GM12878 (cell line): ENCODE data around the gene MBD5. TPM values are rescaled to one million over a fixed set of nuclear protein-coding genes. Genes with fewer than 3 reads are reported as not detected.

ENCODE experiments used
- ATAC-seq: fragments of 200-7000 bp; cut with Tn5 transposase; 3 replicates; pipeline ENCODE4 v1.9.1; 2020; ENCODE audit warnings: mild to moderate bottlenecking, moderate library complexity
- BruUV-seq: library from RNA; stranded (reverse); fragments of 400-500 nt; replicated peaks from 2 replicates; lab custom pipeline; 2021; lab: Mats Ljungman, UMichigan
- CTCF ChIA-PET: fragments of 300-600 bp; sonication (Branson Sonifier 250); formaldehyde crosslinking; extraction: SDS; loops from one replicate; lab custom pipeline; 2021; ENCODE audit warnings: inconsistent platforms; lab: Yijun Ruan, JAX
- POLR2A ChIA-PET: fragments of 350-600 bp; formaldehyde crosslinking; extraction: SDS; loops from one replicate; lab custom pipeline; 2021; ENCODE audit warnings: inconsistent platforms; lab: Charles Lee
- RAD21 ChIA-PET: fragments of 300-600 bp; sonication (Branson Sonifier 250); formaldehyde crosslinking; loops from one replicate; lab custom pipeline; 2023; ENCODE audit warnings: antibody characterized with exemption; ENCODE audit not compliant: unreplicated experiment; lab: Charles Lee
- SMC1A ChIA-PET: fragments of 300-600 bp; sonication (Branson Sonifier 250); formaldehyde crosslinking; loops from one replicate; lab custom pipeline; 2023; ENCODE audit not compliant: unreplicated experiment, uncharacterized antibody; lab: Charles Lee
- DNase-seq: peaks from one replicate; pipeline ENCODE4 v3.0.0-alpha.2; 2011; ENCODE audit warnings: low read depth, low spot score
- FAIRE-seq: peaks from 3 replicates; lab custom pipeline; 2011; peaks lifted over from hg19 to GRCh38; lab: Jason Lieb, UNC
- H2AFZ ChIP-seq: 2 replicates; pipeline ENCODE4 v1.6.0; 2011; ENCODE audit warnings: low read depth, low read length, control low read depth; ENCODE audit not compliant: control insufficient read depth
- H3K27ac ChIP-seq: 2 replicates; pipeline ENCODE4 v1.5.1; 2011; ENCODE audit warnings: control low read depth; ENCODE audit not compliant: control insufficient read depth, insufficient read depth
- H3K27me3 ChIP-seq, 2 experiments: replicated peaks in 1 of 2; 2 replicates each; pipeline versions ENCODE4 v1.6.0 to v1.6.1; 2011; ENCODE audit warnings: low read length in 1 of 2; ENCODE audit not compliant: control insufficient read depth in 2 of 2, insufficient read depth in 2 of 2
- H3K36me3 ChIP-seq, 2 experiments: 2 replicates each; pipeline ENCODE4 v1.5.1; 2011; ENCODE audit warnings: low read length in 1 of 2; ENCODE audit not compliant: control insufficient read depth in 2 of 2, insufficient read depth in 2 of 2
- H3K4me1 ChIP-seq: 2 replicates; pipeline ENCODE4 v1.6.1; 2011; ENCODE audit warnings: mild to moderate bottlenecking, low read length, moderate library complexity, mixed read lengths; ENCODE audit not compliant: control insufficient read depth, insufficient read depth
- H3K4me2 ChIP-seq: 2 replicates; pipeline ENCODE4 v1.6.0; 2011; ENCODE audit warnings: control low read depth; ENCODE audit not compliant: control insufficient read depth, insufficient read depth
- H3K4me3 ChIP-seq: fragments of 200-600 bp; sonication (generic); 2 replicates; pipeline ENCODE4 v1.5.1; 2016
- H3K79me2 ChIP-seq: 2 replicates; pipeline ENCODE4 v1.6.0; 2011; ENCODE audit warnings: low read length; ENCODE audit not compliant: control insufficient read depth, insufficient read depth
- H3K9ac ChIP-seq: 2 replicates; pipeline ENCODE4 v1.8.0; 2011; ENCODE audit warnings: low read length, control low read depth, mixed read lengths; ENCODE audit not compliant: control insufficient read depth, insufficient read depth
- H3K9me3 ChIP-seq: replicated peaks from 3 replicates; pipeline ENCODE4 v1.5.1; 2011; ENCODE audit warnings: mild to moderate bottlenecking, low read length; ENCODE audit not compliant: control insufficient read depth, insufficient read depth
- H4K20me1 ChIP-seq: 2 replicates; pipeline ENCODE4 v1.6.0; 2011; ENCODE audit not compliant: control insufficient read depth, insufficient read depth
- CBX5 ChIP-seq: sonication (generic); IDR thresholded peaks from 2 replicates; pipeline ENCODE4 v1.6.1; 2016; ENCODE audit warnings: low read depth, moderate library complexity, mild to moderate bottlenecking, inconsistent platforms
- FOS ChIP-seq: IDR thresholded peaks from 3 replicates; pipeline ENCODE4 v1.6.1; 2011; ENCODE audit warnings: borderline replicate concordance; ENCODE audit not compliant: insufficient read length; ENCODE audit errors: extremely low read depth
- KAT2A ChIP-seq: conservative IDR thresholded peaks from 2 replicates; pipeline ENCODE4 v1.6.1; 2011; ENCODE audit warnings: low read depth, low read length; ENCODE audit not compliant: control insufficient read depth
- PAX8 ChIP-seq: fragments of 450-650 bp; IDR thresholded peaks from 2 replicates; pipeline ENCODE4 v1.6.1; 2017; ENCODE audit warnings: mild to moderate bottlenecking, moderate library complexity
- PBX3 ChIP-seq: IDR thresholded peaks from 2 replicates; pipeline ENCODE4 v1.6.1; 2011; ENCODE audit warnings: mild to moderate bottlenecking, low read depth, low read length, moderate library complexity; ENCODE audit not compliant: insufficient replicate concordance
- SMARCA5 ChIP-seq: fragments of 450-650 bp; IDR thresholded peaks from 2 replicates; pipeline ENCODE4 v1.6.1; 2017; ENCODE audit warnings: mild to moderate bottlenecking
- SP1 ChIP-seq: IDR thresholded peaks from one replicate; pipeline ENCODE4 v1.6.1; 2011; ENCODE audit warnings: low read depth, low read length
- STAT1 ChIP-seq: fragments of 450-650 bp; conservative IDR thresholded peaks from 2 replicates; pipeline ENCODE4 v1.6.1; 2014; ENCODE audit warnings: antibody characterized with exemption, mild to moderate bottlenecking
- TARDBP ChIP-seq: IDR thresholded peaks from 2 replicates; pipeline ENCODE4 v1.6.1; 2016; ENCODE audit warnings: borderline replicate concordance
- TCF12 ChIP-seq: IDR thresholded peaks from 2 replicates; pipeline ENCODE4 v1.6.1; 2011; ENCODE audit warnings: low read depth, mild to moderate bottlenecking, low read length
- WRNIP1 ChIP-seq: IDR thresholded peaks from 2 replicates; pipeline ENCODE4 v1.6.1; 2011; ENCODE audit warnings: low read depth, low read length, improper control_type of control experiment, borderline replicate concordance
- ZBED1 ChIP-seq: IDR thresholded peaks from 2 replicates; pipeline ENCODE4 v1.6.1; 2016; ENCODE audit warnings: borderline replicate concordance
- WGBS: methylation state at CpG from one replicate; pipeline ENCODE4 v1.1.6; 2016; ENCODE audit warnings: low lambda C conversion rate; ENCODE audit not compliant: insufficient replicate concordance, insufficient coverage; ENCODE audit errors: missing lambda C conversion rate; 5-methylcytosine and 5-hydroxymethylcytosine counted together
- in situ Hi-C: fragments of 300-500 bp; cut with MboI; formaldehyde crosslinking; loops from 9 replicates; pipeline ENCODE4 v1.14.3; 2018; ENCODE audit warnings: mixed read lengths
- intact Hi-C: fragments of 100-400 bp; cut with micrococcal nuclease; formaldehyde crosslinking; loops from one replicate; pipeline ENCODE4 v1.14.2; 2022; ENCODE audit not compliant: unreplicated experiment
- polyA plus RNA-seq, 11 experiments: library from polyadenylated mRNA; depleted of rRNA in 4 of 11; unstranded in 6 of 11; stranded (reverse) in 5 of 11; fragments of >200 nt; fragmentation: Nextera tagmentation in 4 of 11; fragmentation: Illumina TruSeq in 1 of 11; extraction: Ambion mirVana in 4 of 11; extraction: Trizol in 1 of 11; gene quantifications; 1 replicate in 1 of 11; 2 replicates in 10 of 11; pipeline versions ENCODE4 v1.2.1 to v1.2.3, GENCODE V29; 2011 to 2016; ENCODE audit warnings: inconsistent platforms in 2 of 11, missing spikeins in 2 of 11, low read depth in 1 of 11
- total RNA-seq, 4 experiments: library from RNA; depleted of rRNA in 3 of 4; stranded (reverse); fragments of >200 nt in 3 of 4; fragmentation: Illumina TruSeq in 1 of 4; extraction: Trizol in 1 of 4; gene quantifications; 2 replicates each; pipeline versions ENCODE4 v1.2.1 to v1.2.3, GENCODE V29; 2013 to 2021
- TF ChIP-seq, protein P1 (sequence below): IDR thresholded peaks from 2 replicates; pipeline ENCODE4 v1.6.1; 2012; ENCODE audit warnings: low read depth, low read length, improper control_type of control experiment
- TF ChIP-seq, protein P2 (sequence below): IDR thresholded peaks from 2 replicates; pipeline ENCODE4 v1.6.1; 2012; ENCODE audit warnings: low read depth, low read length, improper control_type of control experiment
- TF ChIP-seq, protein P3 (sequence below): fragments of 450-650 bp; IDR thresholded peaks from 2 replicates; pipeline ENCODE4 v1.6.1; 2017; ENCODE audit warnings: mild to moderate bottlenecking, moderate library complexity
- TF ChIP-seq, protein P4 (sequence below): fragments of 450-650 bp; IDR thresholded peaks from 2 replicates; pipeline ENCODE4 v1.6.1; 2017; ENCODE audit warnings: mild to moderate bottlenecking

The MBD5 gene
- total and polyA plus RNA-seq, 10 of the 15 experiments (the other 5 are each of a cell fraction or from before 2014, with no cell fraction given): 7.4 to 58.0 (median 21.2) TPM

DNA sequence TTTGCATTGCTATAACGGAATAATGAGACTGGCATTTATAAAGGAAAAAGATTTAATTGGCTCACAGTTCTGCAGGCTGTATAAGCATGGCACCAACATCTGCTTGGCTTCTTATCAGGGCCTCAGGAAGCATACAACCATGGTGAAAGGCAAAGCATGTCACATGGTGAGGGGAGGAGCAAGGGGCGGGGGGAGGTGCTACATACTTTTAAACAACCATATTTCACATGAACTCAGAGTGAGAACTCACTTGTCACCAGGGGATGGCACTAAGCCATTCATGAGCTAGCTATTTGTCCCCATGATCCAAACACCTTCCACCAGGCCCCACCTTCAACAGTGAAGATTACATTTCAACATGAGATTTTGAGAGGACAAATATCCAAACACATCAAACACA lies 188.7 kb downstream of the MBD5 start:
- H2AFZ ChIP-seq: no peak overlapping the region
- no peak overlapping the region for H3K4me3 ChIP-seq
- H3K9ac ChIP-seq: no peak overlapping the region
- DNase-seq (no peak), ATAC-seq (peak; percentile 79), FAIRE-seq (no peak)
- H3K27me3 ChIP-seq: no peaks in the 10 kb centered on the region
- in situ Hi-C loops (no loop called here), intact Hi-C loops (loop anchor here (10.0 kb wide), 1 partner anchor 295 kb away; no protein-coding TSS in a partner anchor)
- no peaks in the 10 kb centered on the region for H3K79me2 ChIP-seq
- ChIA-PET POLR2A (no interaction called here), SMC1A (interaction anchor here (2.0 kb wide), 1 partner anchor 300 kb away, joined by 8 read pairs; no protein-coding TSS in a partner anchor), RAD21 (no interaction called here), CTCF (no interaction called here)
- no peaks in the 10 kb centered on the region for H3K9me3 ChIP-seq
- H3K4me2 ChIP-seq: no peak overlapping the region
- H3K4me1 ChIP-seq: no peaks in the 10 kb centered on the region
- no peak overlapping the region for H3K27ac ChIP-seq
- no peaks in the 10 kb centered on the region for H3K36me3 ChIP-seq
- no peaks in the 10 kb centered on the region for H4K20me1 ChIP-seq
- WGBS: 100% methylated on average over 2 of the region's 2 CpGs
- no TSS peak for BruUV-seq
- TF ChIP-seq SP1: no peak
- TF ChIP-seq TCF12: no peak
- TF ChIP-seq STAT1: no peak
- TF ChIP-seq WRNIP1: no peak
- TF ChIP-seq, protein P1, sequence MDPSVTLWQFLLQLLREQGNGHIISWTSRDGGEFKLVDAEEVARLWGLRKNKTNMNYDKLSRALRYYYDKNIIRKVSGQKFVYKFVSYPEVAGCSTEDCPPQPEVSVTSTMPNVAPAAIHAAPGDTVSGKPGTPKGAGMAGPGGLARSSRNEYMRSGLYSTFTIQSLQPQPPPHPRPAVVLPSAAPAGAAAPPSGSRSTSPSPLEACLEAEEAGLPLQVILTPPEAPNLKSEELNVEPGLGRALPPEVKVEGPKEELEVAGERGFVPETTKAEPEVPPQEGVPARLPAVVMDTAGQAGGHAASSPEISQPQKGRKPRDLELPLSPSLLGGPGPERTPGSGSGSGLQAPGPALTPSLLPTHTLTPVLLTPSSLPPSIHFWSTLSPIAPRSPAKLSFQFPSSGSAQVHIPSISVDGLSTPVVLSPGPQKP: no peak
- no peak for TF ChIP-seq CBX5
- no peak for TF ChIP-seq FOS
- TF ChIP-seq, protein P2, sequence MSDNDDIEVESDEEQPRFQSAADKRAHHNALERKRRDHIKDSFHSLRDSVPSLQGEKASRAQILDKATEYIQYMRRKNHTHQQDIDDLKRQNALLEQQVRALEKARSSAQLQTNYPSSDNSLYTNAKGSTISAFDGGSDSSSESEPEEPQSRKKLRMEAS: no peak
- no peak for TF ChIP-seq ZBED1
- TF ChIP-seq PAX8: no peak
- TF ChIP-seq, protein P3, sequence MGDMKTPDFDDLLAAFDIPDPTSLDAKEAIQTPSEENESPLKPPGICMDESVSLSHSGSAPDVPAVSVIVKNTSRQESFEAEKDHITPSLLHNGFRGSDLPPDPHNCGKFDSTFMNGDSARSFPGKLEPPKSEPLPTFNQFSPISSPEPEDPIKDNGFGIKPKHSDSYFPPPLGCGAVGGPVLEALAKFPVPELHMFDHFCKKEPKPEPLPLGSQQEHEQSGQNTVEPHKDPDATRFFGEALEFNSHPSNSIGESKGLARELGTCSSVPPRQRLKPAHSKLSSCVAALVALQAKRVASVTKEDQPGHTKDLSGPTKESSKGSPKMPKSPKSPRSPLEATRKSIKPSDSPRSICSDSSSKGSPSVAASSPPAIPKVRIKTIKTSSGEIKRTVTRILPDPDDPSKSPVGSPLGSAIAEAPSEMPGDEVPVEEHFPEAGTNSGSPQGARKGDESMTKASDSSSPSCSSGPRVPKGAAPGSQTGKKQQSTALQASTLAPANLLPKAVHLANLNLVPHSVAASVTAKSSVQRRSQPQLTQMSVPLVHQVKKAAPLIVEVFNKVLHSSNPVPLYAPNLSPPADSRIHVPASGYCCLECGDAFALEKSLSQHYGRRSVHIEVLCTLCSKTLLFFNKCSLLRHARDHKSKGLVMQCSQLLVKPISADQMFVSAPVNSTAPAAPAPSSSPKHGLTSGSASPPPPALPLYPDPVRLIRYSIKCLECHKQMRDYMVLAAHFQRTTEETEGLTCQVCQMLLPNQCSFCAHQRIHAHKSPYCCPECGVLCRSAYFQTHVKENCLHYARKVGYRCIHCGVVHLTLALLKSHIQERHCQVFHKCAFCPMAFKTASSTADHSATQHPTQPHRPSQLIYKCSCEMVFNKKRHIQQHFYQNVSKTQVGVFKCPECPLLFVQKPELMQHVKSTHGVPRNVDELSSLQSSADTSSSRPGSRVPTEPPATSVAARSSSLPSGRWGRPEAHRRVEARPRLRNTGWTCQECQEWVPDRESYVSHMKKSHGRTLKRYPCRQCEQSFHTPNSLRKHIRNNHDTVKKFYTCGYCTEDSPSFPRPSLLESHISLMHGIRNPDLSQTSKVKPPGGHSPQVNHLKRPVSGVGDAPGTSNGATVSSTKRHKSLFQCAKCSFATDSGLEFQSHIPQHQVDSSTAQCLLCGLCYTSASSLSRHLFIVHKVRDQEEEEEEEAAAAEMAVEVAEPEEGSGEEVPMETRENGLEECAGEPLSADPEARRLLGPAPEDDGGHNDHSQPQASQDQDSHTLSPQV: no peak
- TF ChIP-seq PBX3: no peak
- no peak for TF ChIP-seq TARDBP
- TF ChIP-seq, protein P4, sequence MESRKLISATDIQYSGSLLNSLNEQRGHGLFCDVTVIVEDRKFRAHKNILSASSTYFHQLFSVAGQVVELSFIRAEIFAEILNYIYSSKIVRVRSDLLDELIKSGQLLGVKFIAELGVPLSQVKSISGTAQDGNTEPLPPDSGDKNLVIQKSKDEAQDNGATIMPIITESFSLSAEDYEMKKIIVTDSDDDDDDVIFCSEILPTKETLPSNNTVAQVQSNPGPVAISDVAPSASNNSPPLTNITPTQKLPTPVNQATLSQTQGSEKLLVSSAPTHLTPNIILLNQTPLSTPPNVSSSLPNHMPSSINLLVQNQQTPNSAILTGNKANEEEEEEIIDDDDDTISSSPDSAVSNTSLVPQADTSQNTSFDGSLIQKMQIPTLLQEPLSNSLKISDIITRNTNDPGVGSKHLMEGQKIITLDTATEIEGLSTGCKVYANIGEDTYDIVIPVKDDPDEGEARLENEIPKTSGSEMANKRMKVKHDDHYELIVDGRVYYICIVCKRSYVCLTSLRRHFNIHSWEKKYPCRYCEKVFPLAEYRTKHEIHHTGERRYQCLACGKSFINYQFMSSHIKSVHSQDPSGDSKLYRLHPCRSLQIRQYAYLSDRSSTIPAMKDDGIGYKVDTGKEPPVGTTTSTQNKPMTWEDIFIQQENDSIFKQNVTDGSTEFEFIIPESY: no peak
- TF ChIP-seq KAT2A: no peak
- TF ChIP-seq SMARCA5: no peak
